ENCODE data around the gene FKBP9.

The FKBP9 gene

DNA sequence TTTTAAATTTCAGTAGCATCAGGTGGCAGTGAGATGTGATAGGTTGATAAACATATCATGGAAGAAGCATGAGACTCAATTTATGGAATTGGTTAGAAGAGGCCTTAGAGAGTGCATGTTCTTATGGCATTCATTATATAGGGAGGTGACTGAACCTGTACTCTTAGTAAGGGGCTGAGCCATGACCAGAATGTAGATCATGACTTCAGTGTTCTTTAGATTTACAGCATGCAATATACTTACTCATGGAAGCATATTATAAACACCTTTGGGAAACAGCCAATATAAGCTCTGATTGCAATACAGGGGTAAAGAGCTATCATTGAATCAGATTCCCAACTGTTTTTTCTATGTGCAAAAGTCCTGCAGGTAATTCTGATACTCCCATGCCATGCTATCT lies 55.1 kb downstream of the FKBP9 start:
- Histone ChIP-seq H3K27ac (no peak overlapping the region), H3K4me2 (no peak overlapping the region), H3K9me3 (no peaks in the 10 kb centered on the region), H3K9ac (no peak overlapping the region), H3K4me3 (no peak overlapping the region), H3K36me3 (peaks cover 69% of the 10 kb centered on the region), H3K4me1 (no peaks in the 10 kb centered on the region), H3K27me3 (no peaks in the 10 kb centered on the region), H4K20me1 (no peaks in the 10 kb centered on the region)
- TF ChIP-seq Cebpa-rat (IDR thresholded peaks at IDR 0.05), result no peak

DNA sequence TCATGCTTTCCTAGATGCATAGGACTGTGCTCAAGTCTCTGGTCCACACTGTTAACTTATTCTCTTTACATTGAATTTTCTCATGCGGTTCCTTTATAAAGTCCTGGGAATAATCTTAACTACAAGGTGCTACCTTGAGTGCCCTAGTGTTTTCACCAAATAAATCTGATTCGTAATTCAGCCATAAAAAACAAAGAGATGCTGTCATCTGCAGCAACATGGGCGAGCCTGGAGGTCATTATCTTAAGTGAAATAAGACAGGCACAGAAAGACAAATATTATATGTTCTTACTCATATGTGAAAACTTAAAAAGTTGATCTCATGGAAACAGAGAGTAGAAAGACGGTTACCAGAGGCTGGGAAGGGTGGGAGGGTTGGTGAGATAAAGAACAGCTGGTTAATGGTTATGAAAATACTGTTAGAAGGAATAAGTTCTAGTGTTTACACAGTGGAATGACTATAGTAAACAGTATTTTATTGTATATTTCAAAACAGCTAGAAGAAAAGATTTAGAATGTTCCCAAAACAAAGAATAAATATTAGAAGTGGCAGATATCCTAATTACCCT lies 67.0 kb downstream of the FKBP9 start:
- H3K27ac ChIP-seq, result no peak overlapping the region

DNA sequence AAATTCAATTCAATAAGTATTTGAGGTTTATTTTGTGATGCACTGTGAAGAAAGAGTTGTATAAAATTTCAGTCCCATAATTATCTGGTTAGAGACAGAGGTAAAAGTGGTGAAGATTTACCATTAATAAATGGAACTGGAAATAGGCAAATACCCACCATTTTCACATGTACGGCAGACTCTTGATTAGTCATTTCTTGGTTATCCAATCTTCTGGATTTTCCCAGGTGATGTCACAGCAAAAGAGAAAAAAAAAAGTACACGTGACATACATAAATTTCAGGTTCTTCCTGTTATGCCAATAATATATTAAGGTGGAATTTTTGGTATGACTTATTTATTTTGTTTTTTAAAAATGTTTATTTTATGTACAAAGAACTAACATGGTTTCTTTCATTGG lies 78.5 kb downstream of the FKBP9 start:
- no peaks in the 10 kb centered on the region for H3K27me3 ChIP-seq
- no peak overlapping the region for H3K27ac ChIP-seq
- no peak for TF ChIP-seq Cebpa-rat (IDR thresholded peaks at IDR 0.05)
- H4K20me1 ChIP-seq, result peaks cover 90% of the 10 kb centered on the region
- no peak overlapping the region for H3K4me2 ChIP-seq
- peaks cover 25% of the 10 kb centered on the region for H3K4me1 ChIP-seq
- H3K9ac ChIP-seq, result no peak overlapping the region
- H3K4me3 ChIP-seq, result no peak overlapping the region
- H3K36me3 ChIP-seq, result peaks cover 14% of the 10 kb centered on the region; the same call in 1 of the 2 replicates
- H3K9me3 ChIP-seq, result no peaks in the 10 kb centered on the region

More for the DNA sequence above, 67.0 kb downstream of the FKBP9 start:
- peaks cover 75% of the 10 kb centered on the region for H3K36me3 ChIP-seq
- no peak overlapping the region for H3K4me3 ChIP-seq
- no peaks in the 10 kb centered on the region for H3K9me3 ChIP-seq
- no peak for TF ChIP-seq Cebpa-rat (IDR thresholded peaks at IDR 0.05)
- H3K4me2 ChIP-seq, result no peak overlapping the region
- no peaks in the 10 kb centered on the region for H3K4me1 ChIP-seq
- peaks cover 31% of the 10 kb centered on the region for H4K20me1 ChIP-seq
- H3K27me3 ChIP-seq, result no peaks in the 10 kb centered on the region
- no peak overlapping the region for H3K9ac ChIP-seq

DNA sequence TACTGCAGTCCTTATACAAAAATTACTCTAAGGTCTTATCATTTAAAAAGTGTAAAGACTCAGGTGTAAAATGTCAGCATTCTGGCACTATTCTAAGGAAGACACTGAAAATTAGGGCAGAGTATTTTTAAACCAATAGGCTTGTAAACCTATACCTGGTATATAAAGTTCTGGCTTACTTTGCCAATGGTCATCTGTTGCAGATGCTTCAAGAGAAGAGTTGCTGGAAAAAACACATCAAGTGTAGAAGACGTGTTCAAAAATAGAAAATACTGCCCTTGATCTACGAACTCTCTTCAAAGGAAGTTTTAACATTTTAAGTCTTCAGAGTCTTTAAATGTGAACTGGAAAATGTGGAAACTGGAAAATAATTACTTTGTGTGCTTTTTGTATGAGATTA lies 81.4 kb downstream of the FKBP9 start:
- H3K4me3 ChIP-seq, result no peak overlapping the region

DNA sequence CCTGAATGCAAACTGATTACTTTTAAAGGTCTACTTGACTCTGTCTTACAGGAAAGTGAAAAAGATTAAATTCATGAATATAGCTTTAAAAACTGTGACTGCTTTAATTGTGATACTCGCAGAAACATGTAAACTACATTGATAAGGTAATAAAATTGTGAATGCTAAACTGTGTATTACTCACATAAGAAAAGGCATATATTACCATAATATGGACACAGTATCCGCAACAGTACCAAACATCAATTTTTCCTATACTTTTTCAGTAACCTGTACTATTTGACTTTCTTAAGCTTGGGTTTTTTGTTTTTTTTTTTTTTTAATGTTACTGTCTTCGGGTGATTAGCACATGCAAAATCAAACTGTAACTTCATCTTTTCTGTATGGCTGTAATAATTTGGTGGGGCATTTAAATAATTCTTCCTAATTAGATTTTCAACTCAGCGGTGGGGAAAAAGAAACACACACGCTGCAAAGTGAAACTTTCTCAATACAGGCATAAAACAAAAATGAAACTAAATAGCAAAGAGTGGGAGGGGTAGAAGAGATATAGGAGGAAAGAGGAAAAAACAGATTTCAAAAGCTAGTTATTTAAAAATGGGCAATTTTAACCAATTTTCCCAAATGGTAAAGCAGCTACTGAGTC lies 82.1 kb downstream of the FKBP9 start:
- Histone ChIP-seq H3K9ac (no peak overlapping the region), H3K27me3 (no peaks in the 10 kb centered on the region), H3K36me3 (peaks cover 8% of the 10 kb centered on the region; the same call in 1 of the 2 replicates), H3K4me2 (peak overlapping the region; percentile 71), H3K27ac (no peak overlapping the region), H3K9me3 (no peaks in the 10 kb centered on the region), H3K4me3 (peak overlapping the region; percentile 40; the same call in 1 of the 2 replicates), H4K20me1 (peaks cover 92% of the 10 kb centered on the region), H3K4me1 (peaks cover 39% of the 10 kb centered on the region)
- TF ChIP-seq Cebpa-rat (IDR thresholded peaks at IDR 0.05), result no peak

More for the DNA sequence above, 81.4 kb downstream of the FKBP9 start:
- peaks cover 8% of the 10 kb centered on the region; the same call in 1 of the 2 replicates for H3K36me3 ChIP-seq
- H3K4me1 ChIP-seq, result peaks cover 39% of the 10 kb centered on the region
- peaks cover 92% of the 10 kb centered on the region for H4K20me1 ChIP-seq
- no peak overlapping the region for H3K27ac ChIP-seq
- no peak for TF ChIP-seq Cebpa-rat (IDR thresholded peaks at IDR 0.05)
- H3K9me3 ChIP-seq, result no peaks in the 10 kb centered on the region
- H3K9ac ChIP-seq, result no peak overlapping the region
- peak overlapping the region; percentile 71 for H3K4me2 ChIP-seq
- H3K27me3 ChIP-seq, result no peaks in the 10 kb centered on the region

DNA sequence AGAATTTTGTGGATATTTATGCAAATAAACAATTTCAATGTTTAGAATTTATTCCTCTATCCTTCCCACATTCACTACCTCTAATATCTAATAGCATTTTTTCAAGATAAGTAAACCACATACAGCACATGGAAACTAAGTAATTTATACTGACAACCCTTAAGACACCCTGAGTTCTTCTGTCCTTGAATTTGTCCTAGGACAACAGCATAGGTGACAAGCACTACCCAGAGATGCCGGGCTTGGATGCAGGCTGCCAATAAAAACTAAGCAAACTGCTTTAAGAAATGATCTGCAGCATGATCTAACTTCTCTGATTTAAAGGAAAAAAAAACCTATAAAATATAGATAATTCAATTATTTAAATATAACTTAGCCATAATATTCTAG lies 82.7 kb downstream of the FKBP9 start:
- H3K27ac ChIP-seq, result no peak overlapping the region
- peaks cover 39% of the 10 kb centered on the region for H3K4me1 ChIP-seq
- H3K4me3 ChIP-seq, result peak overlapping the region; percentile 40; the same call in 1 of the 2 replicates
- 0 out of 2 replicates have a peak overlapping the region, but pooled peaks have one; percentile 26 for H3K9ac ChIP-seq
- TF ChIP-seq Cebpa-rat (IDR thresholded peaks at IDR 0.05), result no peak
- H3K27me3 ChIP-seq, result no peaks in the 10 kb centered on the region
- H3K9me3 ChIP-seq, result no peaks in the 10 kb centered on the region
- peaks cover 8% of the 10 kb centered on the region; the same call in 1 of the 2 replicates for H3K36me3 ChIP-seq
- peak overlapping the region; percentile 71 for H3K4me2 ChIP-seq
- peaks cover 95% of the 10 kb centered on the region for H4K20me1 ChIP-seq

DNA sequence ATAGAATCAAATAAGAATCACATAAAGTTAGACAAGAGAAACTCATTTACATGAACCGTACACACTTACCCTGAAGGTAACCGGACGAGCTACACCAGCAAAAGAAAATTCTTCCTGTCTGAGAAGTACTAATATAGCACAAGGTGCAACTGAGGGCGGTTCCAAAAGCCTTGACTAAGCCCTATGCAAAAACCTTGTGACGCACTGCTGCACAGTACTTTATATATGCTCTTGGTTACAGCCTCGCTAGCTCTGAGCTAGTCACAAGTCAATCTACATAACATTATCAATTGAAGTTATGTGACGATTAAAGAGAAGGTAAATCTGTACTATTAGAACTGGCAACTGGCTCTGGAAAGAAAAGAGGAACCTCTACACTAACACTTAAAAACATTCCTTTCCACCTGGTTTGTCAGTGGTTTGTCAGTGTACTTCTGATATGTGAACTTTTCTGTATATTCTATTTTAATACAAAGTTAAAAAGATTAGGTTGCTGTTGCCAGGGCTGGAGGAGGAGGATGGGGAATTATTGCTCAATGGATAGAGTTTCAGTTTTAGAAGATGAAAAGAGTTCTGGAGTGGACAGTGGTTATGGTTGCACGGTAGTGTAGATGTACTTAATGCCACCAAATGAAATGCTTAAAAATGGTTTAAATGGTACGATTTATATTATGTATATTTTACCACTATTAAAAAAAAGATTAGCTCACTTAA lies 83.7 kb downstream of the FKBP9 start:
- no peaks in the 10 kb centered on the region for H3K27me3 ChIP-seq
- no peaks in the 10 kb centered on the region for H3K9me3 ChIP-seq
- peaks cover 7% of the 10 kb centered on the region; the same call in 1 of the 2 replicates for H3K36me3 ChIP-seq
- H3K4me1 ChIP-seq, result peaks cover 39% of the 10 kb centered on the region
- H3K4me3 ChIP-seq, result no peak overlapping the region
- no peak overlapping the region for H3K9ac ChIP-seq
- H3K27ac ChIP-seq, result no peak overlapping the region
- peaks cover 95% of the 10 kb centered on the region for H4K20me1 ChIP-seq
- H3K4me2 ChIP-seq, result peak overlapping the region; percentile 71
- no peak for TF ChIP-seq Cebpa-rat (IDR thresholded peaks at IDR 0.05)

DNA sequence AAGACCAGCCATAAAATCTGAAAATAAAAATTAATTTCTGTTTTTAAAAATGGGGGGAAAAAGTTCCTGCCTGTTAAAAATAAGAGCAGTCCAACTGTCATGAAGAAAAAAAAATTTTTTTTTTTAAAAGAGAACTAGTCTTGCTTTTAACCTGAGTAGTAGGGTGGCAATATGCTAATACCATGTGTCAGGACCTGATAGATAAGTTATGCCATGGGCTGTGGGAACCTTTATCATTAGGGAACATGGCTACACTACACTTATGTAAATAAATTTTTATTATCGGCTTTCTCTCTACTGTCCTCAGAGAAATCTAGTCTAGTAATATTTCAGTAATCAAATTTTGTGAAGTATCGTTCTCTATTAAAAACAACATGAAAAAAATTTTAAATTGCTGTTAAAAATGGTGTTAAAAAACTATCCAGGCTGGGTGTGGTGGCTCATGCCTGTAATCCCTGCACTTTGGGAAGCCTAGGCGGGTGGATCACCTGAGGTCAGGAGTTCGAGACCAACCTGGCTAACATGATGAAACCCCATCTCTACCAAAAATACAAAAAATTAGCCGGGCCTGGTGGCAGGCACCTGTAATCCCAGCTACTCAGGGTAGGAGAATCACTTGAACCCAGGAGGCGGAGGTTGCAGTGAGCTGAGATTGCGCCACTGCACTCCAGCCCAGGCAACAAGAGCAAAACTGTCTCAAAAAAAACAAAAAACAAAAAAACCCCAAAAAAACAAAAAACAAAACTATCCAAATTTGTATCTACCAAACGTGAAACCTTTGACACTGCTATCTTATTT lies 84.6 kb downstream of the FKBP9 start:
- no peak overlapping the region for H3K9ac ChIP-seq
- no peak overlapping the region for H3K27ac ChIP-seq
- H3K36me3 ChIP-seq, result peaks cover 6% of the 10 kb centered on the region; the same call in 1 of the 2 replicates
- peak overlapping the region; percentile 71 for H3K4me2 ChIP-seq
- H4K20me1 ChIP-seq, result peaks cover 95% of the 10 kb centered on the region
- no peaks in the 10 kb centered on the region for H3K27me3 ChIP-seq
- no peaks in the 10 kb centered on the region for H3K9me3 ChIP-seq
- no peak overlapping the region for H3K4me3 ChIP-seq
- TF ChIP-seq Cebpa-rat (IDR thresholded peaks at IDR 0.05), result no peak
- peaks cover 39% of the 10 kb centered on the region for H3K4me1 ChIP-seq
